IMR-90 (cell line): Measurements from ENCODE around the gene PPRC1. TPM values are rescaled to one million over a fixed set of nuclear protein-coding genes. Genes with fewer than 3 reads are reported as not detected.

ENCODE experiments used
- ATAC-seq: fragments of 200-7000 bp; cut with Tn5 transposase; 2 replicates; pipeline ENCODE4 v1.9.1; 2020; ENCODE audit warnings: low read depth, mild to moderate bottlenecking, moderate library complexity
- BruUV-seq: library from RNA; stranded (reverse); fragments of 400-500 nt; replicated peaks from 2 replicates; lab custom pipeline; 2021; lab: Mats Ljungman, UMichigan
- CTCF ChIA-PET: fragments of 300-600 bp; formaldehyde crosslinking; extraction: SDS; loops from one replicate; lab custom pipeline; 2021; ENCODE audit warnings: antibody characterized with exemption; lab: Yijun Ruan, JAX
- POLR2A ChIA-PET: fragments of 300-600 bp; sonication (Branson Sonifier 250); formaldehyde crosslinking; loops from one replicate; lab custom pipeline; 2022; ENCODE audit warnings: antibody characterized with exemption; ENCODE audit not compliant: unreplicated experiment; lab: Charles Lee
- DNase-seq: peaks from one replicate; pipeline ENCODE4 v3.0.0; 2013
- H2AFZ ChIP-seq: replicated peaks from 2 replicates; pipeline ENCODE3; 2013; ENCODE audit warnings: low read length, mild to moderate bottlenecking; ENCODE audit not compliant: poor library complexity
- H2AK5ac ChIP-seq: 2 replicates; pipeline ENCODE4 v1.6.1; 2013; ENCODE audit warnings: low read depth, low read length, inconsistent platforms
- H2AK9ac ChIP-seq: replicated peaks from 2 replicates; pipeline ENCODE3; 2013; ENCODE audit warnings: mild to moderate bottlenecking, low read depth, low read length, moderate library complexity; ENCODE audit not compliant: poor library complexity
- H2BK120ac ChIP-seq: 2 replicates; pipeline ENCODE4 v1.6.1; 2013; ENCODE audit warnings: low read depth, low read length, inconsistent platforms
- H2BK15ac ChIP-seq: 3 replicates; pipeline ENCODE4 v1.6.1; 2013; ENCODE audit warnings: low read depth, low read length, inconsistent platforms
- H2BK20ac ChIP-seq: 2 replicates; pipeline ENCODE4 v1.6.1; 2013; ENCODE audit warnings: low read depth, mild to moderate bottlenecking, inconsistent platforms, low read length, moderate library complexity
- H2BK5ac ChIP-seq: 2 replicates; pipeline ENCODE4 v1.6.1; 2013; ENCODE audit warnings: mild to moderate bottlenecking, low read depth, low read length, inconsistent platforms; ENCODE audit not compliant: poor library complexity, severe bottlenecking
- H3K14ac ChIP-seq: replicated peaks from 2 replicates; pipeline ENCODE4 v1.6.1; 2013; ENCODE audit warnings: low read depth, low read length, inconsistent platforms
- H3K18ac ChIP-seq: 2 replicates; pipeline ENCODE4 v1.6.1; 2013; ENCODE audit warnings: low read depth, low read length, control low read depth
- H3K23ac ChIP-seq: 2 replicates; pipeline ENCODE4 v1.6.1; 2013; ENCODE audit warnings: low read depth, low read length, inconsistent platforms
- H3K27ac ChIP-seq: 2 replicates; pipeline ENCODE4 v1.5.1; 2013; ENCODE audit warnings: mild to moderate bottlenecking, control low read depth, low read length; ENCODE audit not compliant: insufficient read depth
- H3K27me3 ChIP-seq: 2 replicates; pipeline ENCODE4 v1.6.1; 2013; ENCODE audit warnings: low read length; ENCODE audit not compliant: control insufficient read depth, insufficient read depth
- H3K36me3 ChIP-seq: 2 replicates; pipeline ENCODE4 v1.6.1; 2013; ENCODE audit warnings: low read length, mixed read lengths; ENCODE audit not compliant: control insufficient read depth, insufficient read depth
- H3K4ac ChIP-seq: 2 replicates; pipeline ENCODE4 v1.6.1; 2013; ENCODE audit warnings: low read depth, low read length, inconsistent platforms
- H3K4me1 ChIP-seq: 2 replicates; pipeline ENCODE4 v1.6.1; 2013; ENCODE audit warnings: low read length, mixed read lengths; ENCODE audit not compliant: control insufficient read depth, insufficient read depth
- H3K4me2 ChIP-seq: 2 replicates; pipeline ENCODE4 v1.6.1; 2013; ENCODE audit warnings: low read depth, mild to moderate bottlenecking, control low read depth, low read length, moderate library complexity
- H3K4me3 ChIP-seq: 2 replicates; pipeline ENCODE4 v1.5.1; 2013; ENCODE audit warnings: low read depth, mild to moderate bottlenecking, control low read depth, low read length, moderate library complexity; ENCODE audit not compliant: insufficient read depth
- H3K56ac ChIP-seq: 2 replicates; pipeline ENCODE4 v1.6.1; 2013; ENCODE audit warnings: low read length, inconsistent platforms; ENCODE audit not compliant: insufficient read depth; ENCODE audit errors: extremely low read depth
- H3K79me1 ChIP-seq, 2 experiments: 2 replicates each; pipeline ENCODE4 v1.6.1; 2013; ENCODE audit warnings: low read length in 2 of 2, inconsistent platforms in 1 of 2, low read depth in 1 of 2
- H3K9ac ChIP-seq: 2 replicates; pipeline ENCODE4 v1.6.1; 2013; ENCODE audit warnings: low read depth, low read length, control low read depth
- H3K9me1 ChIP-seq: 2 replicates; pipeline ENCODE4 v1.6.1; 2013; ENCODE audit warnings: low read length, inconsistent platforms; ENCODE audit not compliant: insufficient read depth
- H3K9me3 ChIP-seq: 2 replicates; pipeline ENCODE4 v1.6.1; 2013; ENCODE audit warnings: low read length; ENCODE audit not compliant: control insufficient read depth, insufficient read depth
- H4K20me1 ChIP-seq: 2 replicates; pipeline ENCODE4 v1.6.1; 2013; ENCODE audit warnings: low read length, inconsistent platforms; ENCODE audit not compliant: insufficient read depth
- H4K5ac ChIP-seq: 2 replicates; pipeline ENCODE4 v1.6.1; 2013; ENCODE audit warnings: mild to moderate bottlenecking, low read depth, low read length, control low read depth
- H4K8ac ChIP-seq, 2 experiments: 2 replicates each; pipeline ENCODE4 v1.6.1; 2013; ENCODE audit warnings: low read depth in 2 of 2, low read length in 2 of 2, control low read depth in 1 of 2, inconsistent platforms in 1 of 2
- H4K91ac ChIP-seq: 2 replicates; pipeline ENCODE4 v1.6.1; 2013; ENCODE audit warnings: low read depth, low read length, inconsistent platforms; ENCODE audit not compliant: insufficient read depth
- CEBPB ChIP-seq: IDR thresholded peaks from 2 replicates; pipeline ENCODE4 v1.6.1; 2012; ENCODE audit warnings: low read depth, low read length, improper control_type of control experiment
- FOS ChIP-seq: fragments of 150-350 bp; IDR thresholded peaks from 2 replicates; pipeline ENCODE4 v1.6.1; 2016; ENCODE audit warnings: low read depth, low read length
- NFE2L2 ChIP-seq: fragments of 150-350 bp; IDR thresholded peaks from 2 replicates; pipeline ENCODE4 v1.6.1; 2016; ENCODE audit warnings: low read depth, mild to moderate bottlenecking, low read length
- RFX5 ChIP-seq: IDR thresholded peaks from 2 replicates; pipeline ENCODE4 v1.8.0; 2012; ENCODE audit warnings: low read depth, mild to moderate bottlenecking, low read length, moderate library complexity
- WGBS, 2 experiments: methylation state at CpG; one replicate each; pipeline versions ENCODE4 v1.1.5 to v1.1.7; 2013; ENCODE audit warnings: missing lambda C conversion rate in 2 of 2; ENCODE audit not compliant: insufficient read length in 1 of 2; ENCODE audit errors: extremely low coverage in 2 of 2; 5-methylcytosine and 5-hydroxymethylcytosine counted together
- dilution Hi-C: fragments of 300-500 bp; cut with HindIII; formaldehyde crosslinking; loops from one replicate; pipeline ENCODE4 v1.14.3; 2018; ENCODE audit warnings: low sequenced_read_pairs; ENCODE audit not compliant: unreplicated experiment
- in situ Hi-C: fragments of 300-500 bp; cut with MboI; formaldehyde crosslinking; loops from 3 replicates; pipeline ENCODE4 v1.14.3; 2019; ENCODE audit warnings: low sequenced_read_pairs, inconsistent platforms, mixed read lengths
- intact Hi-C: fragments of 100-400 bp; cut with micrococcal nuclease; formaldehyde crosslinking; loops from 2 replicates; pipeline ENCODE4 v1.10.0; 2022
- polyA plus RNA-seq, 3 experiments: library from polyadenylated mRNA; depleted of rRNA; stranded (reverse); fragments of >200 nt; gene quantifications; 2 replicates each; pipeline ENCODE4 v1.2.3, GENCODE V29; 2012; ENCODE audit warnings: low replicate concordance in 1 of 3
- total RNA-seq: library from RNA; depleted of rRNA; stranded (reverse); fragments of >200 nt; gene quantifications from 2 replicates; pipeline ENCODE4 v1.2.3, GENCODE V29; 2012

The PPRC1 gene
- total and polyA plus RNA-seq, 2 of the 4 experiments (the other 2 are of a cell fraction): 11.8 to 38.7 TPM

DNA sequence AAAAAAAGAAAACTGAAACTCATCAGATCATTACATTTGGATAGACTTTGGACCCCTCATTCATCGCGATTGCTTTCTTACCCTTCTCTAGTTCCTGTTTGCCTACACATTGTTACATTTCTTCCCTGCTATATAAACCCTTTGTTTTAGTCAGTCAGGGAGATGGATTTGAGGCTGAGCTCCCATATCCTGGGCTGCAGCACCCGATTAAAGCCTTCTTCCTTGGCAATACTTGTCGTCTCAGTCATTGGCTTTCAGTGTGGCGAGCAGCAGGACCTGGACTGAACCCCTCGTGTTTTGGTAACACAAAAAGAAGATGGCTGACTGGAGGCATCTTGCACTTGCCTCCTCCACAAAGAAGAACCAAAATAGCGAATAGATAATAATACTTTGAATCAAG, 59.1 kb downstream of the PPRC1 start:
- H3K23ac ChIP-seq: no peak overlapping the region
- ChIA-PET CTCF (no interaction called here), POLR2A (no interaction called here)
- intact Hi-C loops (no loop called here), in situ Hi-C loops (no loop called here), dilution Hi-C loops (no loop called here)
- H2AK5ac ChIP-seq: no peak overlapping the region
- no peak overlapping the region for H3K9ac ChIP-seq
- H4K91ac ChIP-seq: no peak overlapping the region
- no peak overlapping the region for H3K27ac ChIP-seq
- peaks cover 10% of the 10 kb centered on the region for H3K27me3 ChIP-seq
- no peak overlapping the region for H3K56ac ChIP-seq
- H3K18ac ChIP-seq: no peak overlapping the region
- no peak for ATAC-seq
- no peaks in the 10 kb centered on the region for H3K36me3 ChIP-seq
- no peaks in the 10 kb centered on the region for H4K20me1 ChIP-seq
- no peak overlapping the region for H4K8ac ChIP-seq
- H2BK5ac ChIP-seq: no peak overlapping the region
- BruUV-seq: no TSS peak
- 40% methylated on average over 1 of the region's 7 CpGs; no CpG with 5 or more reads in 1 of the 2 experiments for WGBS, 2 experiments
- H3K9me3 ChIP-seq: peaks cover 12% of the 10 kb centered on the region
- no peak overlapping the region for H2AFZ ChIP-seq
- H2BK120ac ChIP-seq: no peak overlapping the region
- H2BK20ac ChIP-seq: no peak overlapping the region
- H3K4me1 ChIP-seq: no peaks in the 10 kb centered on the region
- H3K4ac ChIP-seq: no peak overlapping the region
- H4K5ac ChIP-seq: no peak overlapping the region
- TF ChIP-seq NFE2L2 (no peak), FOS (no peak), CEBPB (no peak), RFX5 (no peak)
- no peak overlapping the region for H3K4me2 ChIP-seq
- no peak overlapping the region for H2BK15ac ChIP-seq
- no peaks in the 10 kb centered on the region for H3K79me1 ChIP-seq
- H3K4me3 ChIP-seq: no peak overlapping the region
- no peak for DNase-seq
- H3K9me1 ChIP-seq: no peaks in the 10 kb centered on the region
- H3K14ac ChIP-seq: no peak overlapping the region
- H2AK9ac ChIP-seq: no peak overlapping the region
